ENCODE measurements around the gene ROR1. TPM values are rescaled to one million over a fixed set of nuclear protein-coding genes. Genes with fewer than 3 reads are reported as not detected.
A peak's percentile ranks its signal among the peaks of the same experiment; 100 is the strongest.

ROR1 gene
- total RNA-seq, 1 donor from 2014 or later = 0.26 TPM

DNA sequence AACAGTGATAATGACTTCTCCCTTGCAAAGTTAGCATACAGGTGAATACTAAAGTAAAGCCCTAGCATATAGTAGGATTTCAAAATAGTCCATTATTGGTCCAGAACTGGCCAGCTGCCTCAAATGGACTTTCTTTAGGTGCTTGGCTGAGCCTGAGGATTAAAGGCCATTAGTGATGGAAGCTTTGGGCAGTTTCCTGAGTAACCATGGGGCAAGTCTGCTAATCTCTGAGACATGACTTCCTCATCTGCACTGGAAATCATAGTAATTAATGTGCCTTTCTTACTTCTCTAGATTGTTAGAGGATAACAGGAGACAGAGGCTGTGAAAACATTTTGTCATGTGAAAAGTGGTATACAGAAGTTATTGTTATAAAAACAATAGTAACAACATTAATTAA is 273.1 kb downstream of the ROR1 start:
- Histone ChIP-seq H3K27me3 (ENCODE audit: control insufficient read depth, insufficient read depth, low read length) (no peaks in the 10 kb centered on the region), H3K36me3 (ENCODE audit: control insufficient read depth, insufficient read depth, low read length) (no peaks in the 10 kb centered on the region), H3K4me3 (ENCODE audit: low read depth, low read length) (no peak overlapping the region)
- FAIRE-seq = peak; percentile 7
- TF ChIP-seq CTCF (IDR thresholded peaks at IDR 0.05; ENCODE audit: insufficient read depth, low read length, severe bottlenecking) = no peak
- no peak for DNase-seq (ENCODE audit: low read depth)

DNA sequence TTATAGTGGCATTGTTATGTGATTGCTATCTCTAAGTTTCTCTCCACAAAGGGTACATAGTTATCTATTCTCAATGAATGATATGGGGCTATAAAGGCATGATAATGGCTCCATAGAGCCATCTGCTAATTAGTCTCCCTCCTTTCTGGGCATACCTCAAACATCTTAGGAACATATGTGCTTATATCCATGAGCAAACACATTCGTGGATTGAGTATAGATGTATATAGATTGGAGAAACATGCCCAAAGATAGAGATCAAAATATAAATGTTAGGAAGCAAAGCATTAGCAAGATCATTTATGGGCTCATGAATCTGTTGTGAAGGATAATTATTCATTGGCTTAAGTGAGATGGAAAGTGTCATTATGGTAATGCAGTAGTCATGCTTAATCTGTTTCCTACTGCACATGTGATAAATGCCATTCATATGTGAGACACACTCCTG is 273.8 kb downstream of the ROR1 start:
- no peak for TF ChIP-seq CTCF (IDR thresholded peaks at IDR 0.05; ENCODE audit: insufficient read depth, low read length, severe bottlenecking)
- DNase-seq (ENCODE audit: low read depth) (no peak), FAIRE-seq (no peak)
- H3K27me3 ChIP-seq (ENCODE audit: control insufficient read depth, insufficient read depth, low read length) = no peaks in the 10 kb centered on the region
- no peak overlapping the region for H3K4me3 ChIP-seq (ENCODE audit: low read depth, low read length)
- no peaks in the 10 kb centered on the region for H3K36me3 ChIP-seq (ENCODE audit: control insufficient read depth, insufficient read depth, low read length)

DNA sequence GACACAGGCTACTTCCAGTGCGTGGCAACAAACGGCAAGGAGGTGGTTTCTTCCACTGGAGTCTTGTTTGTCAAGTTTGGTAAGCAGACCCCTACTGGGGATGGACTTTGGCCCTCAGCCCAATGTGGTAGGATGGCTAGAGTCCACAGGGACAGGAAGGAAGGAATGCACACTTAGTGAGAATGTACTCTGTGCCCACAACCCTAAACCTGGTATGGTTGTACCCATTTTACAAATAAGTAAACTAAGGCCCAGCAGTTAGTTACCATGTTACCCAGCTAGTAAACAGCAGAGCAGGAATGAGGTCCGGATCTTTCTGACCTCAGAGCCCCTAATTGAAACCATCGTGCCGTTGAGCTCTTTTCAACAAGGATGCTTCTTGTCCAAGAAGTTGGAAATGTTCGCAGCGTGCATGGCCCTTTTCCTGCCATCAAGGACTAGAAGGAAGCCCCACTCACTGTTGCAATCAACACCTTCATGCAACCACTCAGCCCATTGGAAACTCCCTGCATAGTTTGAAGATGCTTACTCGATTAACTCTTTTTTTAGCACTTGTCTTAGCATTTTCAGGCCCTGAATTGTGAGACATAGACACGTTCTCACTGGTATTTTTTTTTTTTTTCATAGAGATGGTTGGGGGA is 276.2 kb downstream of the ROR1 start:
- FAIRE-seq (no peak), DNase-seq (ENCODE audit: low read depth) (no peak)
- no peaks in the 10 kb centered on the region for H3K36me3 ChIP-seq (ENCODE audit: control insufficient read depth, insufficient read depth, low read length)
- TF ChIP-seq CTCF (IDR thresholded peaks at IDR 0.05; ENCODE audit: insufficient read depth, low read length, severe bottlenecking) = no peak
- H3K27me3 ChIP-seq (ENCODE audit: control insufficient read depth, insufficient read depth, low read length) = no peaks in the 10 kb centered on the region
- no peak overlapping the region for H3K4me3 ChIP-seq (ENCODE audit: low read depth, low read length)

DNA sequence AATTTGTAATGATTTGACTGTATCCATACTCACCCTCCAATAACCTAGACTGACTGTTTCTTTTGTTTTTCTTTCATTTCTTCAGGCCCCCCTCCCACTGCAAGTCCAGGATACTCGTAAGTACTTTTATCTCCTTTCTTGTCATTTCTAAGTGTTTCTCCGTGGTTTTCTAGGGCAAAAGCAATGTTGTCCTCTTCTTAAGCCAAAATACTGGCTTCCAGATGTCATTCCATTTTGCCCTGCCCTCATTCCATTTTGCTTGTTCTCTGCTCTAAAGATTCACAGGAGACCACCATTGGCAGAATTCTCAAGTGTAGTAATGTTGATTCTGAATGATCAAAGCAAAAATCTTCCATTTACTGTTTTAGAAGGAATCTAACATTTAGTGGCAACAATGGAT is 276.8 kb downstream of the ROR1 start:
- TF ChIP-seq CTCF (IDR thresholded peaks at IDR 0.05; ENCODE audit: insufficient read depth, low read length, severe bottlenecking) = no peak
- Histone ChIP-seq H3K36me3 (ENCODE audit: control insufficient read depth, insufficient read depth, low read length) (no peaks in the 10 kb centered on the region), H3K27me3 (ENCODE audit: control insufficient read depth, insufficient read depth, low read length) (no peaks in the 10 kb centered on the region), H3K4me3 (ENCODE audit: low read depth, low read length) (no peak overlapping the region)
- no peak for DNase-seq (ENCODE audit: low read depth)
- no peak for FAIRE-seq

- no peak for TF ChIP-seq CTCF (IDR thresholded peaks at IDR 0.05; ENCODE audit: insufficient read depth, low read length, severe bottlenecking)
- no peak for DNase-seq (ENCODE audit: low read depth)
- H3K27me3 ChIP-seq (ENCODE audit: control insufficient read depth, insufficient read depth, low read length) = no peaks in the 10 kb centered on the region
These were observed 278.0 kb downstream of the ROR1 start for GRCh38 chr1:64051796-64052195.

DNA sequence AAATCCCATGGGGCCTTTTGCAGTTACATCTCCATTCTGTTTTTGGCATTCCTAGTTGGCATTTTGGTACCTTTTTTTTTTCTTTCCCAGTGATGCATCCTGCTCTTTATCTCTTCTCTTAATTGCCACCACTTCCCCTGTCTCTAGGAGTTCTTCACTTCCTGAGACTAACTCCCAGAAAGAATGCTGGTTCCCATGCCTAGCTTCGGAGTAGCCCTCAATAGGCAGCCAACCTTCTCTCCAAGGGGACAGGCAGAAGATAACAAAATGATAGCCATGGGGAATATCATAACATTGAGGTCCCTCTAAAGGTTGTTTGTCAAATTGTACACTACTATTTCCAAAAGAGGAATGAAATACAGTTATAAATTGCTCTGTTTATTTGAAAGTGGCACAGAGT is 279.0 kb downstream of the ROR1 start:
- DNase-seq (ENCODE audit: low read depth) (no peak), FAIRE-seq (no peak)
- no peak overlapping the region for H3K4me3 ChIP-seq (ENCODE audit: low read depth, low read length)
- no peaks in the 10 kb centered on the region for H3K27me3 ChIP-seq (ENCODE audit: control insufficient read depth, insufficient read depth, low read length)
- no peaks in the 10 kb centered on the region for H3K36me3 ChIP-seq (ENCODE audit: control insufficient read depth, insufficient read depth, low read length)
- no peak for TF ChIP-seq CTCF (IDR thresholded peaks at IDR 0.05; ENCODE audit: insufficient read depth, low read length, severe bottlenecking)

More at GRCh38 chr1:64051796-64052195, 278.0 kb downstream of the ROR1 start:
- no peaks in the 10 kb centered on the region for H3K36me3 ChIP-seq (ENCODE audit: control insufficient read depth, insufficient read depth, low read length)
- no peak overlapping the region for H3K4me3 ChIP-seq (ENCODE audit: low read depth, low read length)
- FAIRE-seq = no peak
